ENCODE measurements around the gene GM2A. TPM values are rescaled to one million over a fixed set of nuclear protein-coding genes. Genes with fewer than 3 reads are reported as not detected.

GM2A gene
- 16.9 and 21.1 TPM in 2 replicates for total RNA-seq

GRCh38 chr5:151252762-151253604 lies at the start of gene GM2A:
Gene GM2A, plus strand, starts transcription at chr5:151253185. Its CDS starts 32 bp downstream, at chr5:151253217.
- Mint-ChIP-seq H3K4me3 (peak within 1 kb of the TSS; percentile 87), H3K27ac (peak within 1 kb of the TSS; percentile 88), H3K4me1 (ENCODE audit: low read depth) (peaks cover 44% of the 10 kb centered on the region), H3K36me3 (ENCODE audit: low read depth) (peaks cover 3% of the 10 kb centered on the region), H3K9me3 (no peaks in the 10 kb centered on the region), H3K27me3 (ENCODE audit: insufficient read depth) (peaks cover 2% of the 10 kb centered on the region)
- intact Hi-C loops (cut with micrococcal nuclease): loop anchor here (1.0 to 5.0 kb wide), 13 partner anchors 11 to 896 kb away; partner anchors contain the start of genes ATOX1, CCDC69, DCTN4 and G3BP1
- DNase-seq (ENCODE audit: low spot score): peak; percentile 99

DNA sequence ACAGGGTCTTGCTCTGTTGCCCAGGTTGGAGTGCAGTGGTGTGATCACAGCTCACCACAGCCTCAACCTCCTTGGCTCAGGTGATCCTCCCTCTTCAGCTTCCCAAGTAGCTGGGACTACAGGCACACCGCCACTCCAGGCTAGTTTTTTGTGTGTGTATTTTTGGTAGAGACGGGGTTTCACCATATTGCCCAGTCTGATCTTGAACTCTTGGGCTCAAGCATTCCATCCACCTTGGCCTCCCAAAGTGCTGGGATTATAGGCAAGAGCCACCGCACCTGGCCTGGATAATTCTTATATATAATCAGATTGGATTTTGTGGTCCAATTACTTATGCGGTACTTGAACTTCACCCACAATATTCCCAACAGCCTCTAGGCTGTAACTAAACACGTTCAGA lies 48.9 kb upstream of the GM2A start:
- Mint-ChIP-seq H3K27ac (no peak overlapping the region), H3K4me3 (no peak overlapping the region), H3K9me3 (no peaks in the 10 kb centered on the region), H3K4me1 (ENCODE audit: low read depth) (peaks cover 63% of the 10 kb centered on the region), H3K36me3 (ENCODE audit: low read depth) (peaks cover 21% of the 10 kb centered on the region), H3K27me3 (ENCODE audit: insufficient read depth) (no peaks in the 10 kb centered on the region)
- intact Hi-C loops (cut with micrococcal nuclease): no loop called here
- DNase-seq (ENCODE audit: low spot score): no peak

GRCh38 chr5:151205411-151205810 lies 47.6 kb upstream of the GM2A start:
- H3K36me3 Mint-ChIP-seq (ENCODE audit: low read depth): peaks cover 18% of the 10 kb centered on the region
- peaks cover 69% of the 10 kb centered on the region for H3K4me1 Mint-ChIP-seq (ENCODE audit: low read depth)
- no peaks in the 10 kb centered on the region for H3K27me3 Mint-ChIP-seq (ENCODE audit: insufficient read depth)
- no peak overlapping the region for H3K4me3 Mint-ChIP-seq
- H3K9me3 Mint-ChIP-seq: no peaks in the 10 kb centered on the region
- peak overlapping the region; percentile 20 for H3K27ac Mint-ChIP-seq
- intact Hi-C loops (cut with micrococcal nuclease): no loop called here
- DNase-seq (ENCODE audit: low spot score): no peak

DNA sequence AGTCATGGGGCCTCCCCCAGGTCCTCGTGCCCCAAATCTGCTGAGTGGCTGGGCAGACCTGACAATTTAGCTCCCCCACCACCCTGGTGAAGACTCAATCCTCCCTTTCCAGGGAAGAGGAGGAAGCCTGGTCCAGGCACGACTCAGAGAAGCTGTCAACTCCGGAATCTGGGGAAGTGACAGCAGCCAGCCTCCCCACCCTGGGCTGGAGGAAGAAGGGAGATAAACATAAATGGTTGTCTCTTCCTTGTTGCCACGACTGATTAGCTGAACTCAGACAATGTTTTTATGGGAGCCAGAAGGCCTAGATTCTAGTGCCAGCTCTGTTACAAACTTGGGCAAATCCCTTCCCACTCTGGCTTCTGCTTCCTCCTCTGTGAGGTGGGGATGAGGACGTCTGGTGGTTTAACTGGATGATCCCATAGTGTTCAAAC lies 44.5 kb upstream of the GM2A start:
- Mint-ChIP-seq H3K27ac (no peak overlapping the region), H3K4me3 (no peak overlapping the region), H3K9me3 (no peaks in the 10 kb centered on the region), H3K27me3 (ENCODE audit: insufficient read depth) (no peaks in the 10 kb centered on the region), H3K4me1 (ENCODE audit: low read depth) (peaks cover 70% of the 10 kb centered on the region), H3K36me3 (ENCODE audit: low read depth) (peaks cover 16% of the 10 kb centered on the region)
- intact Hi-C loops (cut with micrococcal nuclease): no loop called here
- DNase-seq (ENCODE audit: low spot score): no peak

DNA sequence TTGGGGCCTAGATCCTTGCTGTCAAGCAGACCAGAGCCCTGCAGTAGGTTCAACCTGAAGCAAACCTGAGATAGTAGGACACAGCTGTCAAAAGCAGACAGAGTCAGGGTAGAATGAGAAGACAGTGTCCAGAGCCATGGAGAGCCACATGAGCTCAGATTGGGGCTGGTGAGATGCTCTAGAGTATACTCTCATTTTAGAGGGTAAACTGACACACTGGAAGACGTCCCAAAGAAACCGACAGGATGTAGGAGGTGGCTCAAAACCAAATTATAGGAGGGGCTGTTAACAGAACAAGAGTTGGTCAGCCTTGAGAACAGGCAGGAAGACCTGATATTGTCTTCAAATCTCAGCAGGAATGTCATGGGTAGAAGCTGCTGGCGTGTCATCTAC lies 40.6 kb upstream of the GM2A start:
- Mint-ChIP-seq H3K9me3 (no peaks in the 10 kb centered on the region), H3K27ac (peak overlapping the region; percentile 95), H3K4me1 (ENCODE audit: low read depth) (peaks cover 81% of the 10 kb centered on the region), H3K36me3 (ENCODE audit: low read depth) (peaks cover 26% of the 10 kb centered on the region), H3K27me3 (ENCODE audit: insufficient read depth) (no peaks in the 10 kb centered on the region), H3K4me3 (peak overlapping the region; percentile 91)
- DNase-seq (ENCODE audit: low spot score): peak; percentile 21
- intact Hi-C loops (cut with micrococcal nuclease): loop anchor here (5.0 to 10.0 kb wide), 5 partner anchors 420 to 1658 kb away; partner anchors contain the start of genes ATOX1, CSNK1A1 and RBM22

DNA sequence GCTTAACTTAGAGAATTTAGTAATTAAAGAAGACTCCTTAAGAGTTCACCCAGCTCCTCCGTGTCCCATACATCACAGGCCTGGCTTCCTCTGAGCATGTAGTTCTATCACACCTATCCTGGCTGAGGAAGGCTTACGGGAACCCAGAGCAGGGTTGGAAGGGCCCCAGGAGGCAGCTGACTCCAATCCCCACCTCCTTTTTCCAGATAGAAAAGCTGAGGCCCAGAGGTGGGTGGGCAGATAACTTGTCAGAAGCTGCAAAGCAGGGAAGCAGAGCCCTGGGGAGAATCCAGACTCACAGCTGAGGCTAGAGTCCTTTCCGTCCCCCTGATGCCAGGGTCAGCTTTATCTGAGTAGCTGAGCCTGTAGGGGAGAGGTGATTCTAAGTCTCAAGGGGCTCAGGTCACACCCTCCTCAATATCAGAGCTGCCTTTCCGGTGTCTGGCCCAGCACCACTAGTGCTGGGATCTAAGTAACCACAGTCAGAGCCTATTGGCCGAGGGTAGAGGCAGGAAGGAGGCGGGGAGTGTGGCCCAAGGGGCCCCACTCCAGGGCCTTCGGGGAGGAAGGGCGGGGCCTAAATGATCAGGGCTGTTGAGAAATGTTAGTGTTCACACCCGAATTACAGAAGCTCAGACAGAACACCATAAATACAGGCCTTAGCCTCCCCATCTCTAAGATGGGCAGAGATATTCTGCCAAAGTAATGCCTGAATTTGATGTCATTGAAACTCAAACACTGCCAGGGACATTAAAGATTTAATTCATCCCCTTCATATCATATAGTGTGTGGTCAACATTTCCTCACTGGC lies 39.0 kb upstream of the GM2A start:
- Mint-ChIP-seq H3K27me3 (ENCODE audit: insufficient read depth) (no peaks in the 10 kb centered on the region), H3K4me1 (ENCODE audit: low read depth) (peaks cover 81% of the 10 kb centered on the region), H3K4me3 (peak overlapping the region; percentile 87), H3K27ac (peak overlapping the region; percentile 93), H3K36me3 (ENCODE audit: low read depth) (peaks cover 35% of the 10 kb centered on the region), H3K9me3 (no peaks in the 10 kb centered on the region)
- intact Hi-C loops (cut with micrococcal nuclease): loop anchor here (1.0 to 10.0 kb wide), 12 partner anchors 9 to 1659 kb away; partner anchors contain the start of genes ANXA6, ATOX1, CSNK1A1 and G3BP1
- peak; percentile 83 for DNase-seq (ENCODE audit: low spot score)

GRCh38 chr5:151214614-151215545 lies 38.1 kb upstream of the GM2A start:
- no peaks in the 10 kb centered on the region for H3K9me3 Mint-ChIP-seq
- intact Hi-C loops (cut with micrococcal nuclease): loop anchor here (1.0 to 10.0 kb wide), 12 partner anchors 8 to 1660 kb away; partner anchors contain the start of genes ANXA6, ATOX1, CSNK1A1 and G3BP1
- H3K36me3 Mint-ChIP-seq (ENCODE audit: low read depth): peaks cover 42% of the 10 kb centered on the region
- no peaks in the 10 kb centered on the region for H3K27me3 Mint-ChIP-seq (ENCODE audit: insufficient read depth)
- peaks cover 81% of the 10 kb centered on the region for H3K4me1 Mint-ChIP-seq (ENCODE audit: low read depth)
- H3K4me3 Mint-ChIP-seq: peak overlapping the region; percentile 87
- peak overlapping the region; percentile 93 for H3K27ac Mint-ChIP-seq
- peak; percentile 31 for DNase-seq (ENCODE audit: low spot score)

DNA sequence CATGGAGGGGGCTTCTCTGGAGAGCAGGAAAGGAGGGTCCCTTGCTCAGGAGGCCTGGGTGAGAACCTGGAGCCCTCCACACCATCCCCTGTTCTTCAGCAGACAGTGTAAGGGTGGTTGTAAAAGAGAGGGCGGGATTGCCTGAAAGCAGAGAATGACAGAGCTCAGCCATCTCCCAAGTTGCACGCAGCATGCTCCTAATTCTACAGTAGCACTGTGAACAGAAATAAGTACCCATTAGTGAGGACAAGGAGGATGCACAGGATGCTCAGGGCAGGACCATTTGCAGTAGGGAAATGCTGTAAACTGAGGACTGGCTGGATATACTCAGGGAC lies 37.5 kb upstream of the GM2A start:
- intact Hi-C loops (cut with micrococcal nuclease): loop anchor here (2.0 to 10.0 kb wide), 3 partner anchors 65 to 1661 kb away; partner anchors contain the start of genes CSNK1A1 and TNIP1
- DNase-seq (ENCODE audit: low spot score): no peak
- Mint-ChIP-seq H3K36me3 (ENCODE audit: low read depth) (peaks cover 45% of the 10 kb centered on the region), H3K4me1 (ENCODE audit: low read depth) (peaks cover 86% of the 10 kb centered on the region), H3K27ac (peak overlapping the region; percentile 93), H3K9me3 (no peaks in the 10 kb centered on the region), H3K4me3 (peak overlapping the region; percentile 87), H3K27me3 (ENCODE audit: insufficient read depth) (no peaks in the 10 kb centered on the region)

- no peak for DNase-seq (ENCODE audit: low spot score)
- peaks cover 89% of the 10 kb centered on the region for H3K4me1 Mint-ChIP-seq (ENCODE audit: low read depth)
- no peak overlapping the region for H3K4me3 Mint-ChIP-seq
- H3K27me3 Mint-ChIP-seq (ENCODE audit: insufficient read depth): no peaks in the 10 kb centered on the region
- no peaks in the 10 kb centered on the region for H3K9me3 Mint-ChIP-seq
- H3K36me3 Mint-ChIP-seq (ENCODE audit: low read depth): peaks cover 53% of the 10 kb centered on the region
- intact Hi-C loops (cut with micrococcal nuclease): loop anchor here (10.0 kb wide), 1 partner anchor 1662 kb away; the partner anchor contains the start of gene CSNK1A1
- H3K27ac Mint-ChIP-seq: peak overlapping the region; percentile 59
Observed at GRCh38 chr5:151216781-151217180, 36.2 kb upstream of the GM2A start.

GRCh38 chr5:151218177-151218576 lies 34.8 kb upstream of the GM2A start:
- peaks cover 46% of the 10 kb centered on the region for H3K36me3 Mint-ChIP-seq (ENCODE audit: low read depth)
- H3K4me3 Mint-ChIP-seq: peak overlapping the region; percentile 56
- DNase-seq (ENCODE audit: low spot score): no peak
- H3K4me1 Mint-ChIP-seq (ENCODE audit: low read depth): peaks cover 91% of the 10 kb centered on the region
- peak overlapping the region; percentile 38 for H3K27ac Mint-ChIP-seq
- no peaks in the 10 kb centered on the region for H3K9me3 Mint-ChIP-seq
- intact Hi-C loops (cut with micrococcal nuclease): loop anchor here (10.0 kb wide), 1 partner anchor 1663 kb away; the partner anchor contains the start of gene CSNK1A1
- H3K27me3 Mint-ChIP-seq (ENCODE audit: insufficient read depth): no peaks in the 10 kb centered on the region

DNA sequence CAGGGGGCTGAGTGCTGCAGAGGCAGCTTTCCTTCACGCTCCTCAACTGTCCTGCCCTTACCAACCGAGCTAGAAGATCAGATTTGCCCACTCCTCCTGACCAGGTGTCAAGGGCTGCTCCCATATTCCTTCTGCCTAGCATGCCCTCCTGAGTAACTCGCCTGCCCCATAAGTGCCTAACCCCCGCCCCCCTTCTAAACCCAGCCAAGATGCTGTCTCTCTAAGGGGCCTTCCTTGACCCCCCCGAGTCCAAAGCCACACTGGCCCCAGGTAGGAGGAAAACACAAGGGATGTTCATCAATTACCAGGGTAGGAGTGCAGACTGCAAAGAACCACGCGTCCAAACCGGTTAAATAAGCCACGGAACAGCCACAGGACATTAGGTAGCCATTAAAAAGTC lies 33.8 kb upstream of the GM2A start:
- no peaks in the 10 kb centered on the region for H3K27me3 Mint-ChIP-seq (ENCODE audit: insufficient read depth)
- H3K36me3 Mint-ChIP-seq (ENCODE audit: low read depth): peaks cover 46% of the 10 kb centered on the region
- H3K4me3 Mint-ChIP-seq: no peak overlapping the region
- H3K9me3 Mint-ChIP-seq: no peaks in the 10 kb centered on the region
- intact Hi-C loops (cut with micrococcal nuclease): loop anchor here (10.0 kb wide), 1 partner anchor 1664 kb away; the partner anchor contains the start of gene CSNK1A1
- peak overlapping the region; percentile 13 for H3K27ac Mint-ChIP-seq
- peaks cover 85% of the 10 kb centered on the region for H3K4me1 Mint-ChIP-seq (ENCODE audit: low read depth)
- DNase-seq (ENCODE audit: low spot score): no peak

- H3K27ac Mint-ChIP-seq: peak overlapping the region; percentile 35
- peaks cover 83% of the 10 kb centered on the region for H3K4me1 Mint-ChIP-seq (ENCODE audit: low read depth)
- no peak overlapping the region for H3K4me3 Mint-ChIP-seq
- intact Hi-C loops (cut with micrococcal nuclease): loop anchor here (5.0 to 10.0 kb wide), 2 partner anchors 98 to 1665 kb away; partner anchors contain the start of gene CSNK1A1
- no peak for DNase-seq (ENCODE audit: low spot score)
- no peaks in the 10 kb centered on the region for H3K27me3 Mint-ChIP-seq (ENCODE audit: insufficient read depth)
- H3K36me3 Mint-ChIP-seq (ENCODE audit: low read depth): peaks cover 40% of the 10 kb centered on the region
- no peaks in the 10 kb centered on the region for H3K9me3 Mint-ChIP-seq
Observed at GRCh38 chr5:151219789-151220188, 33.2 kb upstream of the GM2A start.

Data from activated T-helper 1 cell treated with anti-CD3 and anti-CD28 coated beads, Interleukin-12 subunit alpha, Interleukin-12 subunit beta, Interleukin-2, Interleukin-4 antibody, amounts not matched to agents 30 ng/mL and 10 ng/mL and 1 ng/mL, durations not matched to agents 14 hours and 24 hours and 36 hours (primary cell).